LNCaP clone FGC (cell line): Measurements from ENCODE around the gene MYO1E.

ENCODE experiments used
- DNase-seq: peaks from one replicate; pipeline ENCODE4 v3.0.0-alpha.2; 2011; ENCODE audit warnings: low read depth
- H3K4me3 ChIP-seq: 2 replicates; pipeline ENCODE4 v1.5.1; 2011; ENCODE audit warnings: mild to moderate bottlenecking, low read depth, low read length, control low read depth
- TF ChIP-seq, protein P1 (sequence below): IDR thresholded peaks from 2 replicates; pipeline ENCODE4 v1.5.1; 2012; ENCODE audit warnings: mild to moderate bottlenecking; ENCODE audit not compliant: control insufficient read depth, insufficient read depth; ENCODE audit errors: extremely low read depth

Gene MYO1E

DNA sequence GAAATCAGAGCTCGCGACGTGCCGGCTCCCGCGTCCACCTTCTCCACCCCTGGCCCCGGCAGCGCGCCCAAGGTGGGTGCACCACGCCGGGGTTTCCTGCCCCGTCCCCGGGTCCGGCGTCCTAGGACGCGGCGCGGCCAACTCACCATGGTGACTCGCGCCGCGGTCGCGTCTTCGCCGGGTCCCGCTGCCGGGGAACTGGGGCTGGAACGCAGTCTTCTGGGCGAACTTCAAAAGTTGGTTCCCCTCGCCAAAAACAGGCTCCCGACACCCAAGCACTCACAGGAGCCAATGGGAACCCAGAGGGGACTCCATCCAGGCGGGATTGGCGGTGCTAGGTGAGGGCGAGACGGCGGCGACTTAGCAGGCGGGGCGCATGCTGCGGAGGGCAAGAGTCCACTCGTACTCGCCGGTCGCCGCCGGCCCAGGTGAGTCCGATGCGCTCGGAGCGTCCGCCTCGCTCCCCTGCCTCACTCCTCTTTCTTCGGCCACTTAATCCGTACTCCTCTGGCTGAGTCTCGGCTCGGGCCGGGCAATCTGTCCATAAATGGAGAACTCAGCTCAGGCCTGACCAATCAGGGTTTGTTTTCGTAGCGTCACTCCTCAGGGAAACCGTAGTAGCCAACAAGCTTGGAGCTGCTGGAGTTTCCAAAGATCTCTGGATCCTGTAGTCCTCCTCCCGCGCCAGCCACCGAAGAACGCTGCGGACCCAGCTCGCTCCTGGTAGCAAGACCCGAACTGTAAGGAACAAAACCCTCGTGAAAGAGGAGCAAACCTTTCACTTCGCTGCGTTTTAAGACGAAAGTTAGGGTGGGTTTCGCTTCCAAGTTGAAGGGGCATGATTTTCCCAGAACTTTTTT, at the start of gene MYO1E:
Gene MYO1E (minus strand): TSS at position 520 of the 860 bp plus-strand sequence. CDS start 371 bp downstream, at position 149.
- H3K4me3 ChIP-seq: peak within 1 kb of the TSS; percentile 74
- TF ChIP-seq, protein P1, sequence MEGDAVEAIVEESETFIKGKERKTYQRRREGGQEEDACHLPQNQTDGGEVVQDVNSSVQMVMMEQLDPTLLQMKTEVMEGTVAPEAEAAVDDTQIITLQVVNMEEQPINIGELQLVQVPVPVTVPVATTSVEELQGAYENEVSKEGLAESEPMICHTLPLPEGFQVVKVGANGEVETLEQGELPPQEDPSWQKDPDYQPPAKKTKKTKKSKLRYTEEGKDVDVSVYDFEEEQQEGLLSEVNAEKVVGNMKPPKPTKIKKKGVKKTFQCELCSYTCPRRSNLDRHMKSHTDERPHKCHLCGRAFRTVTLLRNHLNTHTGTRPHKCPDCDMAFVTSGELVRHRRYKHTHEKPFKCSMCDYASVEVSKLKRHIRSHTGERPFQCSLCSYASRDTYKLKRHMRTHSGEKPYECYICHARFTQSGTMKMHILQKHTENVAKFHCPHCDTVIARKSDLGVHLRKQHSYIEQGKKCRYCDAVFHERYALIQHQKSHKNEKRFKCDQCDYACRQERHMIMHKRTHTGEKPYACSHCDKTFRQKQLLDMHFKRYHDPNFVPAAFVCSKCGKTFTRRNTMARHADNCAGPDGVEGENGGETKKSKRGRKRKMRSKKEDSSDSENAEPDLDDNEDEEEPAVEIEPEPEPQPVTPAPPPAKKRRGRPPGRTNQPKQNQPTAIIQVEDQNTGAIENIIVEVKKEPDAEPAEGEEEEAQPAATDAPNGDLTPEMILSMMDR: no peak
- DNase-seq: peak; percentile 98

DNA sequence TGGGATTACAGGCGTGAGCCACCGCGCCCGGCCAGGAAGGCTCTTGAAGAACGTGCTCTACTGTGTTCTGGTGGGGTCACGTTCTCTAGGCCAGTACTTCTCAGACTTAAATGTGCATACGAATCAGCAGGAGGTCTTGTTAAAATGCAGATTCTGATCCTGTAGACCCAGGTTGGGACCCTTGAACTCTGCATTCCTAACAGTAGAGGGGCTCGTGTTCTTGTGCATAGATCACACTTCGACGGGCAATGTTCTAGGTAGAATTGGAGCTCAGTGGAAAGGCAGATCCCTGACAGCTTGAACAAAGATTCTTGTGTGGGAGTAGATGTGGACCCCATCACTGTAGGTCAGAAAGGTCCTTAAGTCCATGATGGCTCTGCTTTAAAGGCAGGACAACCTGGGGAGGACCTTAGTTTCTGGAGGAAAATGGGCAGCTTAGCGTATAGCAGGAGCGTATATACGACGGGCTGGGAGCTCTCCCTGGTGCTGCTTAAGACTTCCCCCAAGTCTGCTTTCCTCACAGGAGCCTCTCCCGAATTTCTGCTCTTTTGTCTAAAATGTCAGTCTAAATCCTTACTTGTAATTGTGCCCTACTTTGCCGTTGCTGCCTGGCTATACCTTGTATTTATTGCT, 48.4 kb upstream of the MYO1E start:
- DNase-seq: no peak
- TF ChIP-seq, protein P1: no peak

DNA sequence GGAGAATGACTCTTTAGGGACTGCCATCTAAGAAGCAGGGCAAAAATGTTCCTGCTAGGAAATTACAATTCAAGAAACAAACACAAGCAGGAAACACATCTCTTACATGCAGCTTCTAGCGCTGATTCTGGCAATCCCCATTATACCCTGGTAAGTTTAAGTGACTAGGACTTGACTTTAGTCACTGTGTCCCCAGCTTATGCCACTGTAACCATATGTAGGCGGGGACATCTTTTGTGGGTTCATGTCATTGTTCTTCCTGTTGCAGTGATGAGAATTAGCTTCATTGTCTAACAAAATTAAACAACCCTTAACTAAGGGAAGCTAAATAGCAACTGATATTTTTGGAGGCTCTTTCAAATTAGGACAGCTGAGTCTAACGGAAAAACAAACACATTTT, 47.4 kb upstream of the MYO1E start:
- TF ChIP-seq, protein P1: no peak
- DNase-seq: no peak
- no peak overlapping the region for H3K4me3 ChIP-seq

More for the DNA sequence above, 48.4 kb upstream of the MYO1E start:
- H3K4me3 ChIP-seq: no peak overlapping the region

DNA sequence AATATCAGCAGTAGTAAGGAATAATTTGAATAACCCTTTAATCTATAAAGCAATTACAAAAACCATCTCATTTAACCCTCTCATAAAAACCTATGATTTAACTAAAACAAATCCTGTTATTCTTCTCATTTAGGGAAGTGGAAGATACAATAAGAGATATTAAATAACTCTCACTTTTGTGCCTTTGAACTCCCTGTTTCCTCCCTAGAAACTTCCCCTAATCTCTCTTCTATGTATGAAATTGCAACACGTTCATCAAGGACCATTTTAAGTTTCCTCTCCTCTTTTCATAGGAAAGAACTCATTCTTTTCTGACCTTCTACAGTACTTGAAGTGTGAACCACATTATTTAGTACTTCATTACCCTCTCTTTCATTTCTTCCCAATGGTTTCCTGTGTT, 46.5 kb upstream of the MYO1E start:
- TF ChIP-seq, protein P1: no peak
- H3K4me3 ChIP-seq: no peak overlapping the region
- no peak for DNase-seq

DNA sequence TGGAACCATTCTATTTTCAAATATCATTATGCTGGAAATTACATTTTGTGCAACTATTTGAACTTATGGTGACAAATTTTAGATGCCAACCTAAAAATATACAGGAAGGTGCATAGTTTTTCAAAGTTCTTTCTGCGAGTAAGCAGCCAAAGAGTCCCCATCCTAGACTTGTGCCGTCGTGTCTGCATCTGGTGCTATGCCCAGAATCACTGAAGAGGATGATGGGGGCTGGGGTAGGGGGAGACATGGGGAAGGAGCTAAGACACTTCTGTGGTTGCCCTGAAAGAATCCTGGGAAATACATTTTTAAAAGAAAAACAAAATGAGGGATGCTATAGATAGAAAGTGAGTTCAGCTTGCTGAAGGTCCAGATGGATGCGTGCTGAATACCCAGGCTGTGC, 44.1 kb upstream of the MYO1E start:
- DNase-seq: no peak

DNA sequence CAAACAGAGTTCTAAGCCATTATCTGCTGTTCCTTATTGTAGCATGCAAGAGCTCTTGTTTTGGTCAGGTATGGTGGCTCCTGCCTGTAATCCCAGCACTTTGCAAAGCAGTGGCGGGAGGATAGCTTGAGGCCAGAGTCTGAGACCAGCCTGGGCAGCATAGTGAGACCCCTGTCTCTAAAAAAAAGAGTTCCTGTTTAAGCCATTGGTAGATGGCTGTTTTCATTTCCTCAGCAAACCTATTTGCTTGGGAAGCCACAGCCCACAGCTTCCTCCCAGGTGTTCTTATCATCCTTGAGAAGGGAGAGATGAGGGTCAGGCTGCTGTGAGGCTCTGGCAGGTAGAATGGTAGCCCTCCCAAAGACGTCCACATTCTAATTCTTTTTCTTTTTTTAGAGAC, 40.9 kb upstream of the MYO1E start:
- TF ChIP-seq, protein P1: no peak
- H3K4me3 ChIP-seq: no peak overlapping the region
- no peak for DNase-seq

More for the DNA sequence above, 44.1 kb upstream of the MYO1E start:
- TF ChIP-seq, protein P1: no peak
- H3K4me3 ChIP-seq: no peak overlapping the region
